ENCODE data around the gene NKAIN4.

The NKAIN4 gene

DNA sequence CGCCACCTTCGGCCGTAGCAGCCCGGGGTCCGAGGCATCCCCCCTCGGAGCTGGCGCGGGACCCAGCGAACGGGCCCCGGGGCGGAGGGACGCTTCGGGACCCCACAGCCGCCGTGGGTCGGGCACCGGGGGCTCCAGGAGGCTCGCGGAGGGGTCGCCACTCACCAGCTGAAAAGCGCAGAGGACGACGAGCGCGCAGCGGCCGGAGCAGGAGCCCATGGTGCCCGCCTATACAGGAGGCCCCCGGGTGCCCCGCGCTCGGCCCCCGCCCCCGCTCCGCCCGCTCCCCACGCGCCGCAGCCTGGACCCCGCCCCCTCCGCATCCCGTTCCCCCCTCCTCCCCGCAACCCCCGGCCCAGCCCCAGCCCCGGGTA is at the start of gene NKAIN4:
Gene NKAIN4, minus strand, starts transcription at position 232 of the 374 bp plus-strand sequence. Its CDS starts 13 bp downstream, at position 219.
- Mint-ChIP-seq H3K4me1 (peaks cover 71% of the 10 kb centered on the region), H3K9me3 (no peaks in the 10 kb centered on the region), H3K27me3 (ENCODE audit: low read depth) (peaks cover 30% of the 10 kb centered on the region), H3K4me3 (peak within 1 kb of the TSS; percentile 82 to 91 (median 89)), H3K27ac (peak within 1 kb of the TSS; percentile 75 to 99 (median 98)), H3K36me3 (ENCODE audit: low read depth) (no peaks in the 10 kb centered on the region)
- TF ChIP-seq, protein P1, sequence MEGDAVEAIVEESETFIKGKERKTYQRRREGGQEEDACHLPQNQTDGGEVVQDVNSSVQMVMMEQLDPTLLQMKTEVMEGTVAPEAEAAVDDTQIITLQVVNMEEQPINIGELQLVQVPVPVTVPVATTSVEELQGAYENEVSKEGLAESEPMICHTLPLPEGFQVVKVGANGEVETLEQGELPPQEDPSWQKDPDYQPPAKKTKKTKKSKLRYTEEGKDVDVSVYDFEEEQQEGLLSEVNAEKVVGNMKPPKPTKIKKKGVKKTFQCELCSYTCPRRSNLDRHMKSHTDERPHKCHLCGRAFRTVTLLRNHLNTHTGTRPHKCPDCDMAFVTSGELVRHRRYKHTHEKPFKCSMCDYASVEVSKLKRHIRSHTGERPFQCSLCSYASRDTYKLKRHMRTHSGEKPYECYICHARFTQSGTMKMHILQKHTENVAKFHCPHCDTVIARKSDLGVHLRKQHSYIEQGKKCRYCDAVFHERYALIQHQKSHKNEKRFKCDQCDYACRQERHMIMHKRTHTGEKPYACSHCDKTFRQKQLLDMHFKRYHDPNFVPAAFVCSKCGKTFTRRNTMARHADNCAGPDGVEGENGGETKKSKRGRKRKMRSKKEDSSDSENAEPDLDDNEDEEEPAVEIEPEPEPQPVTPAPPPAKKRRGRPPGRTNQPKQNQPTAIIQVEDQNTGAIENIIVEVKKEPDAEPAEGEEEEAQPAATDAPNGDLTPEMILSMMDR (IDR thresholded peaks at IDR 0.05; ENCODE audit: unreplicated experiment in 3 of 3): no peak

DNA sequence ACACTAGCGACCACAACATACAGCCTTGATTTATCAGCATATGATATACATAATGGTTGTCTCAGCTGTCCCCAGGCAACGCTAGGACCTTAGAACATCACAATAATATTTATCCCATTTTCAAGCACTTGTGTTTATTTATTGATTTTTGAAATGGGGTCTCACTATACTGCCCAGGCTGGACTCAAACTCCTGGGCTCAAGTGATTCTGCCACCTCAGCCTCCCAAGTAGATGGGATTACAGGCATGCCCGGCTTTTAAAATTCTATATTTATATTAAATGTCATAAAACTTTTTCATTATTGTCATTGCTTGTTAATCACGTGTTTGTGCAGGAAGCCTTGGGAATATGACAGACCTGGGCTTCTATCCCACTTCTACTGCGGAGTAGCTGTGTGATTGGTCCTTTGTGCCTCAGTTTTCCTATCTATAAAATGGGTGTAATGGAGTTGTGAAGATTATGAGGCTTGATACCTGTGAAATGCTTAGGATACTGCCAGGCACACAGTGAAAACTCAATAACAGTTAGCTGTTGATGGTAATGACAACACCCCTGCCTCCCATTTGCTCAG is 48.9 kb upstream of the NKAIN4 start:
- TF ChIP-seq, protein P1 (IDR thresholded peaks at IDR 0.05; ENCODE audit: unreplicated experiment in 3 of 3): no peak
- H3K4me3 Mint-ChIP-seq: no peak overlapping the region
- peaks cover 35% of the 10 kb centered on the region for H3K27me3 Mint-ChIP-seq (ENCODE audit: low read depth)
- H3K4me1 Mint-ChIP-seq: peaks cover 5% of the 10 kb centered on the region
- no peak overlapping the region for H3K27ac Mint-ChIP-seq
- no peaks in the 10 kb centered on the region for H3K36me3 Mint-ChIP-seq (ENCODE audit: low read depth)
- peaks cover 11% of the 10 kb centered on the region for H3K9me3 Mint-ChIP-seq

DNA sequence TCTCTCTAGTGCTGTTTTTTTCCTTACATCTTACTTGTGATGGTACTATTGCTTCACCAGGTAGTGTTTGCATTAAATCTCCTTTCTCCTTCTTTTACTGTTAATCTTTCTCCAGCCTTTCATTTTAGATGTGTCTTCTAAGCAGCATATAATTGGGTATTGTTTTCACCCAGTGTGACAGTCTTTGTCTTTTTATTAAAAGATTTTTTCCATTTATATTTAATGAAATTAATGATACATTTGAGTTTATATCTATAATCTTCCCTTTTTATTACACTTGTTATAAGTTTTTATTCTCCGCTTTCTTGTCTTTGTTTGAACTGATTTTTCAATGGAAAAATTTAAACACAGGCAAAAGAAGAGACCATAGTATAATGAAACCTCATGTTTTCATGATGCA is 47.4 kb upstream of the NKAIN4 start:
- TF ChIP-seq, protein P1 (IDR thresholded peaks at IDR 0.05; ENCODE audit: unreplicated experiment in 3 of 3): no peak
- Mint-ChIP-seq H3K27ac (no peak overlapping the region), H3K27me3 (ENCODE audit: low read depth) (peaks cover 35% of the 10 kb centered on the region), H3K9me3 (peaks cover 11% of the 10 kb centered on the region), H3K4me1 (peaks cover 5% of the 10 kb centered on the region), H3K36me3 (ENCODE audit: low read depth) (no peaks in the 10 kb centered on the region), H3K4me3 (no peak overlapping the region)

DNA sequence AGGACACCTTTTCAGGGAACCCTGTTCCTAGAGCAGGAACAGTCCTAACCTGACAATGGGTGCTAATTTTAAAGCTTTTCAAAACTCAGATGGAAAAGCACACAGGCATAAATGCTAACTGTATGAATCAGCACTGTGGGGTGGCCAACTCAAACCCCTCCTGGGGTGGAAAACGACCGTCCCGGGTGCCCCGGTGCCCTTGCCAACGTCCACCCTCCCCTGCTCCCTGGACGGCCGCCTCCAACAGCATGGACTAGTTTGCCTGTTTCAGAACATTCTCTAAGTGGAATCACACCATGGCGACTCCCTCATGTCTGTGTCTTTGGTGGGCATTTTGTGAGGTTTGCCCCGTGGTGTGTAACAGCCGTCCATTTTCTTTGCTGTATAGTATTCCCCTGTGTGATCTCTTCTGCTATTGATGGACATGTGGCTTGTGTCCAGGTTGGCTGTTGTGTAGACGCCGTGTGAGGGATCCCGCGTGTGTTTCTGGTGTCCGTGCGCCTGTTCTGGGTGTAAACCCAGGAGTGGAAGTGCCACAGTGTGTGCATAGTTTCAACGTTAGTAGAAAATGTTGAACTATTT is 44.6 kb upstream of the NKAIN4 start:
- Mint-ChIP-seq H3K27me3 (ENCODE audit: low read depth) (peaks cover 42% of the 10 kb centered on the region), H3K27ac (no peak overlapping the region), H3K36me3 (ENCODE audit: low read depth) (no peaks in the 10 kb centered on the region), H3K4me3 (peak overlapping the region in 1 of 3 experiments; percentile 34), H3K9me3 (peaks cover 11% of the 10 kb centered on the region), H3K4me1 (peaks cover 13% of the 10 kb centered on the region)
- TF ChIP-seq, protein P1 (IDR thresholded peaks at IDR 0.05; ENCODE audit: unreplicated experiment in 3 of 3): no peak

DNA sequence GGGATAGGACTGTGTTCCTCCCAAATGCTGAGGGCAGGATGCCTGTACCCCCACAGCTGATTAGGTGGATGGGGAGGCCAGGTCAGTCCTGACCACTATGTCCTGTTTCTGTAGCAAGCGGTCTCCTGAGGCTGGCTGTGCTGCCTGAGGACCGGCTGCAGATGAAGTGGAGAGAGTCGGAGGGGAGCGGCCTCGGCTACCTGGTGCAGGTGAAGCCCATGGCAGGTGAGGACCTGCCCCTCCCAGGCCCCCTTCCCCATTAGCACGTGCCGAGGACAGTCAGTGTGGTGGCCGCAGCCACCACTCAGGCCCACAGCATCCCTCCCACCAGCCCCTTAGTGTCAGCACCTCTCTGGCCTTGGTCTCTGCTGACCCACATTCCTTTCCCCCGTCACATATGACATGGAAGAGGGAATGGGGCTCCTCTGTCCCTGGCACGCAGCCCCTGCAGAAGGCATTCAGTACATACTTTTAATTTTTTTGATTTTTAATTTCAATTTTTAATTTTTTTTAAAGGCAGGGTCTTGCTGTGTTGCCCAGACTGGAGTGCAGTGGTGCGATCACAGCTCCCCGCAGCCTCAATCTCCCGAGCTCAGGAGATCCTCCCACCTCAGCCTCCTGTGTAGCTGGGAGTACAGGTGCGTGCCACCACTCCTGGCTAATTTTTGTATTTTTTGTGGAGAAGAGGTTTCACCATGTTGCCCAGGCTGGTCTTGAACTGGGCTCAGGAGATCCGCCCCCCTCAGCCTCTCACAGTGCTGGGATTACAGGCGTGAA is 43.7 kb upstream of the NKAIN4 start:
- no peaks in the 10 kb centered on the region for H3K36me3 Mint-ChIP-seq (ENCODE audit: low read depth)
- H3K27me3 Mint-ChIP-seq (ENCODE audit: low read depth): peaks cover 42% of the 10 kb centered on the region
- TF ChIP-seq, protein P1 (IDR thresholded peaks at IDR 0.05; ENCODE audit: unreplicated experiment in 3 of 3): no peak
- H3K4me1 Mint-ChIP-seq: peaks cover 13% of the 10 kb centered on the region
- no peak overlapping the region for H3K4me3 Mint-ChIP-seq
- H3K9me3 Mint-ChIP-seq: peaks cover 11% of the 10 kb centered on the region
- H3K27ac Mint-ChIP-seq: no peak overlapping the region
